Epithelial cell of prostate (primary cell): ENCODE results near the gene GALNTL6.

ENCODE experiments used
- DNase-seq: peaks from one replicate; pipeline ENCODE4 v3.0.0-alpha.2; 2011; ENCODE audit warnings: low read depth, low spot score
- H3K27ac ChIP-seq: fragments of 450-650 bp; 2 replicates; pipeline ENCODE4 v1.5.1; 2017; ENCODE audit warnings: mild to moderate bottlenecking

GALNTL6 gene

GRCh38 chr4:172099376-172099775 is 286.2 kb downstream of the GALNTL6 start:
- no peak for DNase-seq
- no peak overlapping the region for H3K27ac ChIP-seq

- no peak overlapping the region for H3K27ac ChIP-seq
- no peak for DNase-seq
Observed at GRCh38 chr4:172103456-172103855, 290.3 kb downstream of the GALNTL6 start.

GRCh38 chr4:172104539-172104938 is 291.3 kb downstream of the GALNTL6 start:
- DNase-seq, result no peak
- no peak overlapping the region for H3K27ac ChIP-seq

- no peak for DNase-seq
- H3K27ac ChIP-seq, result no peak overlapping the region
Observed at GRCh38 chr4:172105918-172106317, 292.7 kb downstream of the GALNTL6 start.

- no peak for DNase-seq
- H3K27ac ChIP-seq, result no peak overlapping the region
Observed at GRCh38 chr4:172109466-172109865, 296.3 kb downstream of the GALNTL6 start.

- DNase-seq, result no peak
- H3K27ac ChIP-seq, result no peak overlapping the region
Observed at GRCh38 chr4:172124656-172125308, 311.6 kb downstream of the GALNTL6 start.

- no peak for DNase-seq
Observed at GRCh38 chr4:172125443-172125842, 312.2 kb downstream of the GALNTL6 start.

GRCh38 chr4:172127168-172127567 is 314.0 kb downstream of the GALNTL6 start:
- H3K27ac ChIP-seq, result no peak overlapping the region
- no peak for DNase-seq

More at GRCh38 chr4:172125443-172125842, 312.2 kb downstream of the GALNTL6 start:
- H3K27ac ChIP-seq, result no peak overlapping the region

DNA sequence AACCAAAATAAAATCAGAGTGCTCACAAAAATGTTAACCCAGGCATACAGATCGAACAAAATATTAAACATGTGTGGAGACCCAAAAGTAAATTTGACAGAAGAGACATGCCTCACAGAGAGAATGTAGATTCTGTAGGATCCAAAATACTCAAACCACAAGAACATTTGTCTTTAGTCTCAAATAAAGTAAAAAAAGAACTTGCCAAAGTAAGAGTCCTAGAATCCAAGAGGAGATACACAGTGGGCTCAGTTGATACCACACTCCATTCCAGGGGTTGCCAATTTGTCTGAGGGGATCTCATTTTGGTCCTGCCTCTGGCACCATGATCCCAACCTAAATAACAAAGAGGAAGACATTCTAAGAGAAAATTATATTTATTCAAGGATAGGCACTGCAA is 316.4 kb downstream of the GALNTL6 start:
- no peak for DNase-seq
- H3K27ac ChIP-seq, result no peak overlapping the region

- DNase-seq, result no peak
- H3K27ac ChIP-seq, result no peak overlapping the region
Observed at GRCh38 chr4:172134521-172134920, 321.3 kb downstream of the GALNTL6 start.

DNA sequence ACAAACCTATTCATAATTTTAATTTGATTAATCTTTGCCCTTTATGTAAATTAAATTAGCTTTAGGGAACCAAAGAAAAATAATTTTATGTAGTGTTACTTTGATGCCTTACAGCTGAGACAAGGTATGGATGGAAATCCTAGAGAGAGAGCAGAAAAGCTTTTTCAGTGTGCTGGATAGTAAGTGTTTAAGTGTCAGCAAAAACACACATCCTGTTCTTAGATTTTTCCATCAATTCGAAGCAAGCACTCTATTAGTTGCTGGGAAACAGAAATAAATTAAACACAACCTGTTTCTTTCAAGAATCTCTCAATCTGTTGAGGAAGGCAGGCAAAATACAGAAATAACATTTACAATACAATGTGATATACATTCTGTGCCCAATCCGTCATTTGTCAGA is 327.8 kb downstream of the GALNTL6 start:
- DNase-seq, result no peak
- H3K27ac ChIP-seq, result no peak overlapping the region

GRCh38 chr4:172142281-172142741 is 329.1 kb downstream of the GALNTL6 start:
- H3K27ac ChIP-seq, result no peak overlapping the region
- DNase-seq, result no peak

DNA sequence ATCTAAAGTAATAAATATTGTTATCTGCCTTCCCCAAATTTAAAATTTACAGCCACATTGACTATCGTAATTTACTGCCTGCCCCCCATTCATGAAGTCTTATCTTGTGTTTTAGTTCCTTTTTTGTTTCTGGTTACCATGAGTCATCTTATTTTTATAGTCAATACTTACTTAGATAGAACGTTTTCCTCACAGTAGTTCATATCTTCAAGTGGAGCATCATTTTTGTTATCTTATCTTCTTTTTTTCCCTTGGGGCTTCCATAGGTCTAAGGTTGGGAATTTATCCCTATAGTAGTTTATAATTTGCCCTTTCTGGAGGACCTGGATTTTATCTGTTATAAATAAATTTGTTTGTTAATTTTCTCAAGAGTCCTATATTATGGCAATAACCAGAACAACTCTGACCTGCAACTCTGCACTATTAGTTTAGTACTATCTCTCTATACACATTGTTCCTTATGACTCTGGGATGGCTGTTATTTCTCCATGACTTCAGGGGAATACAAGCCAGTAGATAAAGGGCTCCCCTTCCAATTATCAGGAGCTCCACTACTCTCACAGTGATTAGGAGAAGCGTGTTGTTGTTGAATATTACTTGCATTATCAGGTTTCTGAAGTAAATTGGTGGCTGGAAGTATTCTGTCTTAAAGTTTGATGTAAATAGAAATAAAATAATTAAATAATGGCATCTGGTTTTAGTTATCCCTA is 330.6 kb downstream of the GALNTL6 start:
- H3K27ac ChIP-seq, result no peak overlapping the region
- DNase-seq, result no peak

DNA sequence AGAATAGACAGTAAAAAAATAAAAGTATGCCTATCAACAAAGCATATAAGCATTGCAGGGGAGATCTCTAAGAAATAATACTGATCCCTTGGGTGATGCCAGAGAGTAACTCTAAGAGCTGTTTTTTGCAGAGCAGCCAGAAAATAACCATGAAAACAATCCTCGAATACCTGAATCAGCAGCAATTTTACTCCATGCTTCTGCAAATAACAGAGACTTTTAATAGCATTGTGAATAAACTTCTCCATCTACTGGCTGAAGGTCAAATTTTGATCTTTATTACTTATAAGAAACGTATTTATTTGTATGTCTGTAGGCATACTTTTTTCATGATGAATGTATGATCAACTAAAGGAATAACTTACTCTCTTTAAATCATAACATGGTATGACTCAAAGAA is 334.5 kb downstream of the GALNTL6 start:
- no peak overlapping the region for H3K27ac ChIP-seq
- DNase-seq, result no peak

- no peak overlapping the region for H3K27ac ChIP-seq
- DNase-seq, result no peak
Observed at GRCh38 chr4:172149329-172149728, 336.1 kb downstream of the GALNTL6 start.

- no peak overlapping the region for H3K27ac ChIP-seq
- no peak for DNase-seq
Observed at GRCh38 chr4:172152284-172152683, 339.1 kb downstream of the GALNTL6 start.

GRCh38 chr4:172153719-172154118 is 340.5 kb downstream of the GALNTL6 start:
- no peak overlapping the region for H3K27ac ChIP-seq
- no peak for DNase-seq

GRCh38 chr4:172155838-172156345 is 342.7 kb downstream of the GALNTL6 start:
- no peak for DNase-seq
- H3K27ac ChIP-seq, result no peak overlapping the region

DNA sequence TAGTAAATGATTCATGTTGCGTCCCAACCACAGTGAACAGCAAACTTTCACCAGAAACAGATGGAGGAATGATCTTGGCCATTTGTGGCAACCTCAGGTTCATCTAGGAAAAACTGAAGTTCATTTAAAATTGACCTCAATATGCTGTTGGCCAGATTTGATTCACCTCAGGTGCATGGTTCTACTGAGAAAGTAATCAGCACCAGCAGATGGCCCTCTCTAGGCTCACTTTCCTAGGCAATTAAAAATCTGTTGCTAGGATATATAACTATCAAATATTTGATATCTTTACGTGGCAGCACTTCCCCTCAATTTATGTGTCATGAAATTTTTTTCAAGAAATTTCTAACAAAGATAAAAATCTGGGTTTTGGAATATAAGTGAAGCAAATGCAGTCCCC is 344.7 kb downstream of the GALNTL6 start:
- H3K27ac ChIP-seq, result no peak overlapping the region
- no peak for DNase-seq

- no peak for DNase-seq
- no peak overlapping the region for H3K27ac ChIP-seq
Observed at GRCh38 chr4:172163215-172163614, 350.0 kb downstream of the GALNTL6 start.

GRCh38 chr4:172168888-172169287 is 355.7 kb downstream of the GALNTL6 start:
- H3K27ac ChIP-seq, result no peak overlapping the region
- no peak for DNase-seq

- H3K27ac ChIP-seq, result no peak overlapping the region
- no peak for DNase-seq
Observed at GRCh38 chr4:172169871-172170270, 356.7 kb downstream of the GALNTL6 start.
